BLaER1 treated with 17β-estradiol and CSF1 and Interleukin-3, amounts not matched to agents 10 nM and 100 nM (cell line): ENCODE results near the gene TRIM45.

Experiments used
- H3K27ac ChIP-seq, 11 experiments: shearing (Covaris generic); formaldehyde crosslinking; 2 replicates each; pipeline ENCODE4 v1.8.1; 2022
- H3K27me3 ChIP-seq, 11 experiments: shearing (Covaris generic); formaldehyde crosslinking; 2 replicates each; pipeline ENCODE4 v1.8.1; 2022
- H3K36me3 ChIP-seq, 11 experiments: shearing (Covaris generic); formaldehyde crosslinking; 2 replicates each; pipeline ENCODE4 v1.8.1; 2022
- H3K4me1 ChIP-seq, 10 experiments: shearing (Covaris generic); formaldehyde crosslinking; 2 replicates each; pipeline ENCODE4 v1.8.1; 2022
- H3K4me2 ChIP-seq, 11 experiments: shearing (Covaris generic); formaldehyde crosslinking; 2 replicates each; pipeline ENCODE4 v1.8.1; 2022
- H3K4me3 ChIP-seq, 10 experiments: shearing (Covaris generic); formaldehyde crosslinking; 2 replicates each; pipeline ENCODE4 v1.8.1; 2022
- H3K9ac ChIP-seq, 11 experiments: shearing (Covaris generic); formaldehyde crosslinking; 2 replicates each; pipeline ENCODE4 v1.8.1; 2022
- H3K9me3 ChIP-seq, 11 experiments: shearing (Covaris generic); formaldehyde crosslinking; replicated peaks in 1 of 11; 2 replicates each; pipeline ENCODE4 v1.8.1; 2022
- H4K20me1 ChIP-seq, 11 experiments: shearing (Covaris generic); formaldehyde crosslinking; 2 replicates each; pipeline ENCODE4 v1.8.1; 2022
- Cebpa-rat ChIP-seq, 11 experiments: shearing (Covaris generic); IDR thresholded peaks; 2 replicates each; pipeline ENCODE4 v1.8.1; 2022

TRIM45 gene

DNA sequence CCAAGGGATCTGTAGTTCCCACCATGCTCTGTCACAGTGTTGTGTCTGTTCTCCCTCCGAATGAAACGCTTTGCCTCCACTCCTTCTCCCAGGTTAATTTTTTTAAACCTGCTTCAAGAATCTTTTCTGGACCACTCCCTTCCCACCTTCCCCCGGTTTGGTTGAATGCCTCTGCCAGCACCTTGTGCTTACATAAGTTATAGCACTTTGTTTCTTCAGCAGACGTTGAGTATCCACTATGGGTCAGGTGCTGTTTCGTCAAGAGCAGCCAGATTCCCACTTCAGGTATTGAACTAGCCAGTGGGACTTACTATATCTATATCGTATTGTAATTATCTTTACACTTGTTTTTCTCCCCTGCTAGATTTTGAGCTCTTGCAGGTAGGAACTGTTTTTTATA is 33.9 kb downstream of the TRIM45 start:
- no peaks in the 10 kb centered on the region for H3K4me1 ChIP-seq
- no peak overlapping the region for H3K27ac ChIP-seq
- peaks cover 0 to 3% (median 0%) of the 10 kb centered on the region in 11 experiments; a peak in 2 of 22 replicates for H4K20me1 ChIP-seq
- H3K4me2 ChIP-seq, result no peak overlapping the region
- no peak overlapping the region for H3K9ac ChIP-seq
- H3K27me3 ChIP-seq, result no peaks in the 10 kb centered on the region
- no peak overlapping the region for H3K4me3 ChIP-seq
- H3K36me3 ChIP-seq, result peaks cover 86 to 100% (median 97%) of the 10 kb centered on the region in 11 experiments
- H3K9me3 ChIP-seq, result no peaks in the 10 kb centered on the region
- no peak for TF ChIP-seq Cebpa-rat (IDR thresholded peaks at IDR 0.05)

DNA sequence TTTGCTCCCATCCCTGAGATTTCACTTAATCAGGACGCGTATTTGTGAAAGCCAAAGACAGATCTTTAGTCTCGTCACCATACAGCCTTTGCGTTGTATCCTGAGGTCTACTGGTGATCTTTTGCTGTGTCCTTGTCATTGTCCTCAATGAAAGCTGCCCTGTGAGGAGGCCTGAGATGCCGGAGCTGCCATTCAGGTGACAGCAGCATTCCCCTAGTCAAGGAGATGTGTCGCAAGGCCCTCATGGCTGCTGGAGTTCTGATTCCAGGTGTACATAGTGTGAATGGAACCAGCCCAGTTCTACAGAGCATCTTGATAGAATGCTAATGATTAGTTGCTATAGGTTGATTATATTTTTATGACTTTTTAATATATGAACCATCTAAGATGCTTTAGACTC is 37.3 kb downstream of the TRIM45 start:
- H3K4me1 ChIP-seq, result no peaks in the 10 kb centered on the region
- no peak overlapping the region for H3K4me2 ChIP-seq
- TF ChIP-seq Cebpa-rat (IDR thresholded peaks at IDR 0.05), result no peak
- H3K9ac ChIP-seq, result no peak overlapping the region
- H3K4me3 ChIP-seq, result no peak overlapping the region
- H3K9me3 ChIP-seq, result no peaks in the 10 kb centered on the region
- no peaks in the 10 kb centered on the region for H4K20me1 ChIP-seq
- no peak overlapping the region for H3K27ac ChIP-seq
- no peaks in the 10 kb centered on the region for H3K27me3 ChIP-seq
- H3K36me3 ChIP-seq, result peaks cover 87 to 100% (median 97%) of the 10 kb centered on the region in 11 experiments

DNA sequence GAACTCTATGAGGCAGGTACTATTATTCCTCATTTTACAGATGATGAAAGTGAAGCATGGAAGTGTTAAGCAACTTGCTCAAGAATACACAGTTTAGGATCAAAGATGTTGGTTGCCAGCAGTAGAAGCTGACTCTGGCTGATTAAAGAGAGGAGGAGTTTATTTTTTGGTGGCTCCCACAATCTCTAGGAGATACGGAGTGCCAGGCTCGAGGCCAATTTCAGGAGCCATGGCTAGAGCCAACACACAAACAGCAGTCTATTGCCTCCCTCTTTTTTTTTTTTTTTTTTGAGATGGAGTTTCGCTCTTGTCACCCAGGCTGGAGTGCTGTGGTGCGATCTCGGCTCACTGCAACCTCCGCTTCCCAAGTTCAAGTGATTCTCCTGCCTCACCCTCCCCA is 41.8 kb downstream of the TRIM45 start:
- Histone ChIP-seq H3K27me3 (no peaks in the 10 kb centered on the region), H3K4me3 (no peak overlapping the region), H3K4me1 (peaks cover 0 to 8% (median 0%) of the 10 kb centered on the region in 10 experiments; a peak in 6 of 20 replicates), H3K4me2 (no peak overlapping the region), H3K9me3 (no peaks in the 10 kb centered on the region), H3K27ac (no peak overlapping the region), H3K9ac (no peak overlapping the region), H4K20me1 (no peaks in the 10 kb centered on the region; a peak in 1 of 22 replicates), H3K36me3 (peaks cover 98 to 100% (median 100%) of the 10 kb centered on the region in 11 experiments)
- TF ChIP-seq Cebpa-rat (IDR thresholded peaks at IDR 0.05), result no peak

DNA sequence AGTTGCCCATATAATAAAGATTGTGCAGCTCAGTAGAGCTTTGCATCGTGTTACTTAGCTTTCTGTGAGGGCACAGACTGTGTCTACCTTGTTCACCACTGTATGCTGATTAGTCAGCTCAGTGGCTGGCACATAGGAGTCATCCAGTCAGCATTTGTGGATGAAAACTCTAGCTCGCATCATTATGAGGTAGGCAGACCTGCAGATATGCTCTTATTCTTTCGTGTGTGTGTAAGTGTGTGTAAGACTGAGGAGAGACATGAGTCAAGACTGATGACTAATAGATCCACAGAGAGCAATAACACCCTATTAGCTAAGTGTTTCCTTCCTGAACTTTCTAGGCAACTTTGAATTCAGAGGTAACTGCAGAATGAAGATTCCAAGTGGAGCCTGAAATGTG is 44.3 kb downstream of the TRIM45 start:
- H3K4me1 ChIP-seq, result peaks cover 0 to 8% (median 0%) of the 10 kb centered on the region in 10 experiments; a peak in 6 of 20 replicates
- no peak overlapping the region for H3K4me3 ChIP-seq
- no peaks in the 10 kb centered on the region for H3K27me3 ChIP-seq
- no peak overlapping the region; a peak in 1 of 22 replicates for H3K9ac ChIP-seq
- H3K27ac ChIP-seq, result no peak overlapping the region
- TF ChIP-seq Cebpa-rat (IDR thresholded peaks at IDR 0.05), result no peak
- H4K20me1 ChIP-seq, result no peaks in the 10 kb centered on the region; a peak in 1 of 22 replicates
- no peaks in the 10 kb centered on the region for H3K9me3 ChIP-seq
- H3K4me2 ChIP-seq, result peak overlapping the region in 2 of 11 experiments; percentile 5 to 11; a peak in 1 of 22 replicates
- peaks cover 93 to 100% (median 98%) of the 10 kb centered on the region in 11 experiments for H3K36me3 ChIP-seq

DNA sequence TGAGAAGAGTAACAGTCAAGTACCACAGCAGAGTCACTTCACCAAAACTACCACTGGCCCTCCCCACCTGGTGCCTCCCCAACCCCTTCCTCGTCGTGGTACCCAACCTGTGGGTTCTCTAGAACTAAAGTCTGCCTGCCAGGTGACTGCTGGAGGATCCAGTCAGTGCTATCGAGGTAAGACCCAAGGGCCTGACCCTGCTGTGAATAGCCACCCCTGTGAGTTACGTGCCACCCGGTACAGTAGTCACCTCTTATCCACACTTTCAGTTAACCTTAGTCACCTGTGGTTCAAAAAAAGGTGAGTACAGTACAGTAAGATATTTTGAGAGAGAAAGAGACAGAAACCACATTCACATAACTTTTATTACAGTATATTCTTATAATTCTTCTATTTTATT is 44.9 kb downstream of the TRIM45 start:
- no peak overlapping the region for H3K27ac ChIP-seq
- peaks cover 0 to 8% (median 0%) of the 10 kb centered on the region in 10 experiments; a peak in 6 of 20 replicates for H3K4me1 ChIP-seq
- H3K36me3 ChIP-seq, result peaks cover 87 to 100% (median 97%) of the 10 kb centered on the region in 11 experiments
- no peak overlapping the region for H3K4me2 ChIP-seq
- no peak for TF ChIP-seq Cebpa-rat (IDR thresholded peaks at IDR 0.05)
- H3K9ac ChIP-seq, result no peak overlapping the region
- peaks cover 0 to 4% (median 0%) of the 10 kb centered on the region in 11 experiments; a peak in 3 of 22 replicates for H4K20me1 ChIP-seq
- no peaks in the 10 kb centered on the region for H3K9me3 ChIP-seq
- no peaks in the 10 kb centered on the region for H3K27me3 ChIP-seq
- H3K4me3 ChIP-seq, result no peak overlapping the region

DNA sequence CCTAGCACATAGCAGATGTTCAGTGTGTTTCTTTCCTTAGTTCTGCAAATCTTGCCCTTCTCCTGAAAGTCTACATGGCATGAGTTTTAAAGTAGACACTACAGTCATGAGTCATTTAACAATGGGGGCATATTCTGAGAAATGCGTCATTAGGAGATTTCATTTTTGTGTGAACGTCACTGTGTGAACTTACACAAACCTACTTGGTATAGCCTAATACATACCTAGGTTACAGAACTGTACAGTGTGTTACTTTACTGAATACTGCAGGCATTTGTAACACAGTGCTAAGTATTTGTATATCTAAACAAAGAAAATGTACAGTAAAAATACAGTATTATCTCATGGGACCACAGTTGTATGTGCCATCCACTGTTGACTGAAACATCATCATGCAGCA is 51.4 kb downstream of the TRIM45 start:
- Histone ChIP-seq H3K27me3 (no peaks in the 10 kb centered on the region), H3K36me3 (peaks cover 33 to 100% (median 85%) of the 10 kb centered on the region in 11 experiments), H3K4me2 (no peak overlapping the region), H3K27ac (no peak overlapping the region), H3K9me3 (no peaks in the 10 kb centered on the region), H4K20me1 (peaks cover 0 to 24% (median 3%) of the 10 kb centered on the region in 11 experiments; a peak in 6 of 22 replicates), H3K4me3 (no peak overlapping the region), H3K9ac (no peak overlapping the region), H3K4me1 (peaks cover 0 to 7% (median 0%) of the 10 kb centered on the region in 10 experiments; a peak in 2 of 20 replicates)
- TF ChIP-seq Cebpa-rat (IDR thresholded peaks at IDR 0.05), result no peak

DNA sequence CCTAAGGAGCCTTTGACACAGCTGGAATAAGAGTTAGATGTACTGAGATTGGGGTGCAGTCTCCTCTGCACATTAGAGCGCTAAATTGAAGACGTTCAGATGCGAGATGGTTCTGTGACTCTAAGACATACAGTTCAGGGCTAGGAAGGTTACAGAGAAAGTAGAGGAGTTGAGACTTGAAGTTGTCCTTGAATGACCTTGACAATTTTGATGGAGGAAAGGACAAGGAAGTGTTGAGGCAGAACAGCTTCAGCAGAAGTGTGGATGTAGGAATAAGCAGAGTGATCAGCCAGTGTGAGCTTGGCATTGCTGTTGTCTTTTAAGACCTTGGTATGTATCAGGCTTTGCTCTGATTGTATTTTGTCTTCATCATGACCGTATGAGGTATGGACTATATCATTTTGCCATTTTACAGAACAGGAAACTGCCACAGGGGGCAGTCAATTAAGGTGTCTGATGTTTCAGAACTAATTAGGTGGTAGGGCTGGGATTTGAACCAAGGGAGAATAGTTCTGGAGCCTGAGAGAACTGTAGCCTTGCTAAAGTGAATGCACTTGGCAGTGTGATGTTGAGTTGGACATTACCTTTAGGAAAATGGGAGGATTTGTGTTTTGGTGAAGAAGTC is 52.2 kb downstream of the TRIM45 start:
- H3K9ac ChIP-seq, result no peak overlapping the region
- H3K4me3 ChIP-seq, result no peak overlapping the region
- peak overlapping the region in 5 of 11 experiments; percentile 17 to 38 (median 23); a peak in 6 of 22 replicates for H3K27ac ChIP-seq
- no peak overlapping the region for H3K4me2 ChIP-seq
- no peaks in the 10 kb centered on the region for H3K27me3 ChIP-seq
- peaks cover 0 to 24% (median 3%) of the 10 kb centered on the region in 11 experiments; a peak in 6 of 22 replicates for H4K20me1 ChIP-seq
- H3K36me3 ChIP-seq, result peaks cover 25 to 100% (median 85%) of the 10 kb centered on the region in 11 experiments
- TF ChIP-seq Cebpa-rat (IDR thresholded peaks at IDR 0.05), result no peak
- H3K9me3 ChIP-seq, result no peaks in the 10 kb centered on the region
- H3K4me1 ChIP-seq, result peaks cover 0 to 7% (median 0%) of the 10 kb centered on the region in 10 experiments; a peak in 2 of 20 replicates

DNA sequence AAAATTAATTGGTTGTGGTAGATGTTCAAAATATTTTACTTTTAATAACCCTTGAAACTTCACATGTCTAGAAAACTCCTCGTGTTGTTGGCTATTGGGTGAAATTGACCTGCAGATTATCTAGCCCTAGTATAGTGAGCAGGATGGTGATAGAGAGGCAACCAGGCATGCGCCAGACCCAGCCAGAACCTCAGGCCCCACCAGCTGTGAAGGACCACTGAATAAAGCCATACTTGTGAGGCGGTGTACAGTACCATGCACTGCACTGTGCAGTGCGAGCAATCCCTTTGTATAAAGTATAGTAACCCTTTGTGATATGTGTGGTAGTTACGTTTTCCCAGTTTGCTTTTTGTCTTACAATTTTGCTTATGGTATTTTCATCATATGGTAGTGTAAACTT is 53.0 kb downstream of the TRIM45 start:
- H3K36me3 ChIP-seq, result peaks cover 17 to 100% (median 84%) of the 10 kb centered on the region in 11 experiments
- TF ChIP-seq Cebpa-rat (IDR thresholded peaks at IDR 0.05), result no peak

DNA sequence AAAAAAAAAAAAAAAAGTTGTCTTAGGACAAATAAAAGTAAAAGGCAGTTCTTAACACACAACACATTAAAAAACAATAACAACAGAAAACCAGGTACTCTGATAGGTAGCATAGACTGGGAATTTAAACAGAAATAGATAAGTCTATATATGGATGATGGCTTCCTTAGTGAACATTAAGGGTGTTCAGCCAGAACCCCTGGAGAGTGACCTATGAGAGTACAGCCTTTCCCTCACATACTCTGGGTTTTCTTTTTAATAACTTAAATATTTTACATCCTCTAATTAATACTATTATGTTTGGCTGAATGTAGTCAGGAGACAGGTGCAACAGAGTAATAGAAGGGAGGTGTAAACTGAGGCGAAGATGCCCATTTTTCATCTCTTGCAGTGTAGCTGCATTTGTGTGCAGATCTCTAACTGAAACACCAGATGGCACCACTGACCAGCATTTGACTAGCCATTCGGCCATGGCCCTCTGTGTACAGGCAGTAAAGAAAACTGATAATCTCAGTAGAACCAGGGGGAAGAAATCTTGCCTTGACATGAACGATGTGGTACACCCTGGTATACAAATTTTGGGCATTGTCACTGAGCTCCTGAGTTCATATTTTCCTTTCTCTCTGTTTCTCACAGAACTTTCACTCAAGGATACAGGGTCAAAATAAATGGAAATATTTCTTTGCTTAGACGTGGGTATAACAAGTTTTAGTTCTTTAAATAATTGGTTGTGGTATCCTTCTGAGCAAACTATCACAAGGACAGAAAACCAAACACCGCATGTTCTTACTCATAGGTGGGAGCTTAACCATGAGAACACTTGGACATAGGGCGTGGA is 53.8 kb downstream of the TRIM45 start:
- H3K9me3 ChIP-seq, result no peaks in the 10 kb centered on the region
- H3K4me3 ChIP-seq, result no peak overlapping the region
- H3K9ac ChIP-seq, result no peak overlapping the region
- no peaks in the 10 kb centered on the region for H3K27me3 ChIP-seq
- H3K36me3 ChIP-seq, result peaks cover 11 to 100% (median 84%) of the 10 kb centered on the region in 11 experiments
- H3K27ac ChIP-seq, result no peak overlapping the region
- H3K4me1 ChIP-seq, result peaks cover 0 to 10% (median 3%) of the 10 kb centered on the region in 10 experiments; a peak in 10 of 20 replicates
- TF ChIP-seq Cebpa-rat (IDR thresholded peaks at IDR 0.05), result no peak
- no peak overlapping the region for H3K4me2 ChIP-seq
- H4K20me1 ChIP-seq, result peaks cover 0 to 24% (median 3%) of the 10 kb centered on the region in 11 experiments; a peak in 6 of 22 replicates

More for the DNA sequence above, 53.0 kb downstream of the TRIM45 start:
- H3K27me3 ChIP-seq, result no peaks in the 10 kb centered on the region
- peaks cover 0 to 24% (median 3%) of the 10 kb centered on the region in 11 experiments; a peak in 6 of 22 replicates for H4K20me1 ChIP-seq
- no peaks in the 10 kb centered on the region for H3K9me3 ChIP-seq
- H3K27ac ChIP-seq, result no peak overlapping the region
- H3K4me2 ChIP-seq, result no peak overlapping the region
- no peak overlapping the region for H3K4me3 ChIP-seq
- H3K4me1 ChIP-seq, result peaks cover 0 to 7% (median 0%) of the 10 kb centered on the region in 10 experiments; a peak in 3 of 20 replicates
- no peak overlapping the region for H3K9ac ChIP-seq
